Coronary artery (tissue), 2 donors: Measurements from ENCODE around the gene TGM2.
A peak's percentile ranks its signal among the peaks of the same experiment; 100 is the strongest.

Source experiments
- DNase-seq: peaks from one replicate; pipeline ENCODE4 v3.0.0-alpha.2; 2017; ENCODE audit warnings: low spot score
- H3K27ac ChIP-seq, 2 donors: fragments of 200-600 bp; sonication (generic); one replicate each; pipeline ENCODE4 v1.5.1; 2016 to 2019
- H3K4me3 ChIP-seq: fragments of 200-600 bp; sonication (generic); 2 replicates; pipeline ENCODE4 v1.5.1; 2016; ENCODE audit warnings: mild to moderate bottlenecking, moderate library complexity
- TF ChIP-seq, protein P1 (sequence below): fragments of 200-600 bp; sonication (generic); IDR thresholded peaks from one replicate; pipeline ENCODE4 v1.5.1; 2019; ENCODE audit warnings: antibody characterized with exemption

The TGM2 gene

DNA sequence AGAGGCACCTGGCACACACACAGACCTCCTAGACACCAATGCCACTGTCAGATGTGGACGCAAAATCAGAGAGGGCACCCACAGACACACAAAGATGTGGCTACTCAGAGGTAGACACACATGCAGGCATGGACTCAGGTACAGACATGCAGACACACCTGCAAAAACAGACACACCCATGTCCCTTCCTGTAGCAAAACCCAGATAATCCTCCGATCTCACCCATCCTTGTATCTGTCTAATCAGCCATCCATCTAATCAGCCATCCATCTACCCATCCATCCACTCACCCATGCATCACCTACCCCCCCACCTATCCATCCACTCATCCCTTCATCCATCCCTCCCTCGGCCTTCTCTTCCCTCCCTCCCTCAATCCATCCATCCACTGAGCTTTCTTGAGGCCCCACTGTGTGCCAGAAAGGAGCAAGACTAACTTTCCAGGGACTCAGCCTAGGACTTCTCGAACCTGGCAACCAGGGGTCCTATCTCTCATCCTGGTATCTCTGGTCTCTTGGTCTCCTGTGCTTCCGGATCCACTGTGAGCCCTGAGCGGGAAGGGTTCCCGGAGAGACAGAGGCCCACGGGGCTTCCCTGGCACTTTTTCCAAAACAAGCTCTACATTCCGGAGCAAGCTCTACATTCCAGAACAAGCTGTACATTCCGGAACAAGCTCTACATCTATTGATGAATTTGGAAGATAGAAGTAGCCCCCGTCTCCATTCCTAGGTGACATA is 1.1 kb upstream of the TGM2 start:
- Histone ChIP-seq H3K27ac (peak overlapping the region; percentile 94 to 96), H3K4me3 (peak overlapping the region; percentile 82)
- peak; percentile 71 for DNase-seq
- TF ChIP-seq, protein P1, sequence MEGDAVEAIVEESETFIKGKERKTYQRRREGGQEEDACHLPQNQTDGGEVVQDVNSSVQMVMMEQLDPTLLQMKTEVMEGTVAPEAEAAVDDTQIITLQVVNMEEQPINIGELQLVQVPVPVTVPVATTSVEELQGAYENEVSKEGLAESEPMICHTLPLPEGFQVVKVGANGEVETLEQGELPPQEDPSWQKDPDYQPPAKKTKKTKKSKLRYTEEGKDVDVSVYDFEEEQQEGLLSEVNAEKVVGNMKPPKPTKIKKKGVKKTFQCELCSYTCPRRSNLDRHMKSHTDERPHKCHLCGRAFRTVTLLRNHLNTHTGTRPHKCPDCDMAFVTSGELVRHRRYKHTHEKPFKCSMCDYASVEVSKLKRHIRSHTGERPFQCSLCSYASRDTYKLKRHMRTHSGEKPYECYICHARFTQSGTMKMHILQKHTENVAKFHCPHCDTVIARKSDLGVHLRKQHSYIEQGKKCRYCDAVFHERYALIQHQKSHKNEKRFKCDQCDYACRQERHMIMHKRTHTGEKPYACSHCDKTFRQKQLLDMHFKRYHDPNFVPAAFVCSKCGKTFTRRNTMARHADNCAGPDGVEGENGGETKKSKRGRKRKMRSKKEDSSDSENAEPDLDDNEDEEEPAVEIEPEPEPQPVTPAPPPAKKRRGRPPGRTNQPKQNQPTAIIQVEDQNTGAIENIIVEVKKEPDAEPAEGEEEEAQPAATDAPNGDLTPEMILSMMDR: no peak

DNA sequence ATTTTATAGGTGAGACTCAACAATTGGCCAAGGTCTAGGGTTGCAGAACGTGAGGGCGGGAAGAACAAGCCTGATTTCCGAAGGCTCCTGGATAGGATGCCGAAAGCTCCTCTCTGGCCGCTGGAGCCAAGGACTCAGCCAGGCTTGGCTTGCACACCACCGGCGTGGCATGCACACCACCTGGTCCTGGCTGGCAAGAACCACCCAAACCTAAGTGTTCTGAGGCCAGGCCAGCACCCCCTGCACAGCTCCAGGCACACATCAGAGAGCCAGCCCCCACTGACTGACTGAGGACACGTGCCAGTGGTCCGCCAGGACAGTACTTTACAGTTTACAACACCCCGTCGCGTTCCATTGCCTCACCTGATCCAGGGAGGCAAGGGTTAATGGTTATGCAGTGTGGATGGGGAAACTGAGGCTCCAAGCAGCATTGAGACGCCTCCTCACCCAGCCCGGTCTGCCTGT is 414 bp downstream of the TGM2 start:
- TF ChIP-seq, protein P1: no peak
- H3K4me3 ChIP-seq: peak overlapping the region; percentile 82
- H3K27ac ChIP-seq: peak overlapping the region; percentile 94 to 96
- peak; percentile 77 for DNase-seq

DNA sequence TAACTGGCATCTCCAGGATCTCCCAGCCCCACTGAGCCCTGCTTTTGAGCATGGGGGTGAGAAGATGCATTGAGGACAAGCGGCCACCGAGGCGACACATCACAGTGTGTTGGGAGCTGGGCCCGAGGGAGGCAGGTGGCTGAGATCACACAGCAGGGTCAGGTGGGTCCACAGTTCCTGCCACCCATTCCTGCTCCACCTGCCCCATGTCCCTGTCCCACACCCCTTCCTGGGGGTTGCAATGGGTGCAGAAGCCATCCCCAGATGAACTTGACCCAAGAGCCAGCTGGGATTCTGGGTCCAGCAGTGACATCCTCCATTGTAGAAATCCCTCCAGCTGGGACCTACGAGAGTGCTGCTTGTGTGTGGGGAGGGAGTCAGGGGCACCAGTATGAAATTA is 1.0 kb downstream of the TGM2 start:
- TF ChIP-seq, protein P1: no peak
- Histone ChIP-seq H3K27ac (peak overlapping the region; percentile 94 to 96), H3K4me3 (peak overlapping the region; percentile 82)
- DNase-seq: no peak

DNA sequence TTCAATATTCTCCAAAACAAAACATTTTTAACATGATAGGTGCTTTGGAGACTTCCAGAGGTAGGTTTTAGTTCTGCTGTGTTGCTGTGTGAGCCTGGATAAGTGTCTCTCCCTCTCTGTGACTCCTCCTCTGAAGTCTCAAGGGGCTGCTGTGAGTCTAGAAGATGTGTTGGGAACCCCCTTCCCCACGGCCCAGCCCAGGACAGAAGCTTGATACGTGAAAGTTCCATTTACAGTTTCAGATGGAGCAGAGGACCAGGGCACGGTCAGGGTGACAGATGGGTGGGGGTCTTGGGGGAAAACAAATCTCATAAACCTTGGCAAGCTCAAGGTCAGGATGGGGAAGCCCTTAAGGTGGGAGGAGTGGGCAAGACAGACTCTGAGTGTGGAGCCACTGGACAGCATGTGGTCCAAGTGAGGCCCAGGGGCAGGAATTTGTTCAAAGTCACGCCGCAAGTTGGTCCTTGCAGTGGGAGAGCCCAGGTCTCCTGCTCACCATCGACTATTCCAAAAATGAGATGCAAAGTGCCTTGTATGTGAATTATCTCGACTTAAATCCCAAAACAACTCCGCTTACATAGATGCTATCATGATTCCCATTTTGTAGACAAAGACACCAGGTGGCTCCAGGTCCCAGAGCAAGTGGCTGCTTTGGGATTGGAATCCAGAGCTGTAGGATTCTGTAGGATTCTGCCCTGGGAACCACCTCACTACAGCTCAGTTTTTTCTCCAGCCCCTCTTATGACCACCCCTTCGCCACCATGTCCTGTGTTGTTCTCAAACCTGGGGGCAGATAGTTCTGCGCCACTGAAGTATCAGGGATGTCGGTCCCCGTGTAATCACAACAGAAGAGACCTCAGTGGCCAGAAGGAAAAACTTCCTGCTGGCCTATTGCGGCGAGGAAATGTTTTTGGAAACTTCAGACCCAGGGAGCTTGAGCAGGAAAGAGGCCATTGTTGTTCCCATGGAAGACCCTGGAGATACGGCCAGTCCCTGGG is 1.9 kb downstream of the TGM2 start:
- no peak for DNase-seq
- H3K27ac ChIP-seq: peak overlapping the region; percentile 94 to 96
- TF ChIP-seq, protein P1: no peak
- H3K4me3 ChIP-seq: peak overlapping the region; percentile 82

DNA sequence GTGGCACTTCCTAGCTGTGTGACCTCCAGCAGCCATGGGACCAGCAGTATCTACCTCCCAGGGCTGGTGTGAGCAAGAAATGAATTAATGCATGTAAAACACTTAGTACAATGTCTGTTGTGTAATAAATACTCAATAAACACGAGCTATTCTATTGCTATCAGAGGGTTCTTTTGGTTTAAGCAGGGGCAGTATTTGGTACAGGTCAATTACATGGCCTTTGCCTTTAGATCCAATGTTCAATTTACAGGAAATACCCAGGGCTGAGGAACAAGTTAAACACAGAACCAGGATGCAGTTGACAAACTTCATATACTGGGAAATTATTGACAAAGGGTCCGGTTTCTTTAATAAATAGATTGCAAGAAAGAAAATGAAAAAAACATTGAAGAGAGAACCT is 2.9 kb downstream of the TGM2 start:
- Histone ChIP-seq H3K27ac (peak overlapping the region; percentile 94 to 96), H3K4me3 (peak overlapping the region; percentile 82)
- no peak for DNase-seq
- TF ChIP-seq, protein P1: no peak

DNA sequence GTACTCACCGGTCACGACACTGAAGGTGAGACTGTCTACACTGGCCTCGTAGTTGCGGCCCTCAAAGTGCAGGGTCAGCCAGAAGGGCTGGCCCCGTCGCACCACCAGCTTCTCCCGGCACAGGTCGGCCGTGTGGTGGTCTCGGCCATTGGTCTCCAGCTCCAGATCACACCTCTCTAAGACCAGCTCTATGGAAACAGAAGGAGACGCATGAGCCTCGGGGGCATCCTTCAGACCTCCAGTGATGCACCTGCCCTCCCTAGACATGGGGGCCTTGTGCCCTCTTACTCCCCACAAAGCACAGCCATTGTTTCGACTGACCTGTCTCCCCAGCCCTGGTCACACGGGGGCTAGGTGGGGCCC is 3.7 kb downstream of the TGM2 start:
- TF ChIP-seq, protein P1: no peak
- peak overlapping the region; percentile 82 for H3K4me3 ChIP-seq
- no peak for DNase-seq
- H3K27ac ChIP-seq: peak overlapping the region; percentile 94 to 96
